Stomach (tissue), 9 donors: ENCODE results near the gene ARID3A. TPM values are rescaled to one million over a fixed set of nuclear protein-coding genes. Genes with fewer than 3 reads are reported as not detected.
A peak's percentile ranks its signal among the peaks of the same experiment; 100 is the strongest.

ENCODE experiments used
- DNase-seq, 2 donors: peaks; one replicate each; pipeline versions ENCODE4 v3.0.0 to v3.0.0-alpha.2; 2013 to 2019
- H3K27ac ChIP-seq, 5 donors: fragments of 200-600 bp in 4 of 5; sonication (generic) in 4 of 5; one replicate each; pipeline ENCODE4 v1.5.1; 2013 to 2019; ENCODE audit warnings: mild to moderate bottlenecking in 1 of 5, moderate library complexity in 1 of 5
- H3K27me3 ChIP-seq, 3 donors: fragments of 200-600 bp; sonication (generic); one replicate each; pipeline ENCODE4 v1.5.1; 2017 to 2019; ENCODE audit warnings: mixed run types in 1 of 3
- H3K36me3 ChIP-seq, 4 donors: fragments of 200-600 bp; sonication (generic); 1 replicate in 3 of 4; 2 replicates in 1 of 4; pipeline ENCODE4 v1.5.1; 2016 to 2019
- H3K4me1 ChIP-seq, 4 donors: fragments of 200-600 bp; sonication (generic); one replicate each; pipeline ENCODE4 v1.5.1; 2016 to 2019
- H3K4me3 ChIP-seq, 4 donors: fragments of 200-600 bp; sonication (generic) in 3 of 4; one replicate each; pipeline ENCODE4 v1.5.1; 2016 to 2019; ENCODE audit warnings: mild to moderate bottlenecking in 1 of 4
- H3K9me3 ChIP-seq, 4 donors: fragments of 200-600 bp; sonication (generic); one replicate each; pipeline ENCODE4 v1.5.1; 2016 to 2019
- CTCF ChIP-seq, 7 experiments: fragments of 450-650 bp in 4 of 7; fragments of 200-600 bp in 3 of 7; sonication (generic) in 3 of 7; IDR thresholded peaks; one replicate each; pipeline ENCODE4 v1.5.1; 2016 to 2019; ENCODE audit warnings: antibody characterized with exemption in 7 of 7, control low read depth in 2 of 7, mild to moderate bottlenecking in 1 of 7
- EP300 ChIP-seq: sonication (generic); formaldehyde crosslinking; IDR thresholded peaks from one replicate; pipeline ENCODE4 v1.6.1; 2017; ENCODE audit warnings: antibody characterized with exemption
- POLR2A ChIP-seq, 4 donors: fragments of 450-650 bp; IDR thresholded peaks; one replicate each; pipeline ENCODE4 v1.6.1; 2016; ENCODE audit warnings: antibody characterized with exemption in 4 of 4, control low read depth in 2 of 4, mild to moderate bottlenecking in 1 of 4, moderate library complexity in 1 of 4
- POLR2AphosphoS5 ChIP-seq, 3 donors: sonication (generic); formaldehyde crosslinking; IDR thresholded peaks; one replicate each; pipeline ENCODE4 v1.6.1; 2016; ENCODE audit warnings: antibody characterized with exemption in 3 of 3
- WGBS, 5 donors: extraction: QIAGEN DNeasy Blood & Tissue Kit in 3 of 5; methylation state at CpG; one replicate each; pipeline versions ENCODE4 v1.1.5 to v1.1.7; 2013 to 2018; 5-methylcytosine and 5-hydroxymethylcytosine counted together
- intact Hi-C: fragments of 100-400 bp; cut with DNase I; formaldehyde crosslinking; loops from one replicate; pipeline ENCODE4 v1.15.1; 2023; ENCODE audit warnings: low total_unique reads
- polyA plus RNA-seq, 3 donors: library from polyadenylated mRNA; stranded (reverse); fragments of 200-250 nt; gene quantifications; one replicate each; pipeline ENCODE4 v1.2.3, GENCODE V29; 2013
- total RNA-seq, 5 donors: library from RNA; depleted of rRNA; stranded (reverse); fragments of >200 nt; gene quantifications; one replicate each; pipeline versions ENCODE4 v1.1.0 to v1.2.3, GENCODE V29; 2014 to 2016
- donor health status: healthy with polysubstance abuse.
- donor health status: Bipolar disorder and iron deficiency.
- donor health status: healthy.

Gene ARID3A
- total and polyA plus RNA-seq, 8 donors, result 1.1 to 23.5 (median 2.1) TPM; not detected in 1

- Histone ChIP-seq H3K4me1 (peaks cover 31 to 51% (median 48%) of the 10 kb centered on the region in 4 donors), H3K9me3 (no peaks in the 10 kb centered on the region), H3K36me3 (peaks cover 0 to 7% (median 6%) of the 10 kb centered on the region in 4 donors), H3K27me3 (peaks cover 0 to 4% (median 0%) of the 10 kb centered on the region in 3 donors), H3K27ac (peak overlapping the region; percentile 49 to 85 (median 69)), H3K4me3 (peak overlapping the region in 1 of 4 donors; percentile 2)
- DNase-seq, result peak; percentile 96 to 97
- intact Hi-C loops, result no loop called here
- 4 to 14% (median 9%) methylated on average over 10 to 31 of the region's 31 CpGs for WGBS, 5 donors
- TF ChIP-seq POLR2A (IDR thresholded peaks at IDR 0.05) (no peak), CTCF (IDR thresholded peaks at IDR 0.05) (peak in 1 of 7 experiments; percentile 7), POLR2AphosphoS5 (IDR thresholded peaks at IDR 0.05) (peak; percentile 86 to 95 (median 94))
These were observed 9.1 kb downstream of the ARID3A start for GRCh38 chr19:934865-935479.

GRCh38 chr19:936175-936546 is 10.3 kb downstream of the ARID3A start:
- peak overlapping the region in 1 of 5 donors; percentile 85 for H3K27ac ChIP-seq
- peaks cover 0 to 4% (median 0%) of the 10 kb centered on the region in 3 donors for H3K27me3 ChIP-seq
- no peak for DNase-seq
- H3K9me3 ChIP-seq, result no peaks in the 10 kb centered on the region
- peaks cover 0 to under 1% (median under 1%) of the 10 kb centered on the region in 4 donors for H3K36me3 ChIP-seq
- TF ChIP-seq EP300 (no peak), CTCF (IDR thresholded peaks at IDR 0.05) (no peak), POLR2AphosphoS5 (IDR thresholded peaks at IDR 0.05) (no peak), POLR2A (IDR thresholded peaks at IDR 0.05) (no peak)
- H3K4me1 ChIP-seq, result peaks cover 43 to 63% (median 60%) of the 10 kb centered on the region in 4 donors
- no peak overlapping the region for H3K4me3 ChIP-seq
- intact Hi-C loops, result no loop called here
- 93 to 99% (median 97%) methylated on average over 10 of the region's 10 CpGs for WGBS, 5 donors

DNA sequence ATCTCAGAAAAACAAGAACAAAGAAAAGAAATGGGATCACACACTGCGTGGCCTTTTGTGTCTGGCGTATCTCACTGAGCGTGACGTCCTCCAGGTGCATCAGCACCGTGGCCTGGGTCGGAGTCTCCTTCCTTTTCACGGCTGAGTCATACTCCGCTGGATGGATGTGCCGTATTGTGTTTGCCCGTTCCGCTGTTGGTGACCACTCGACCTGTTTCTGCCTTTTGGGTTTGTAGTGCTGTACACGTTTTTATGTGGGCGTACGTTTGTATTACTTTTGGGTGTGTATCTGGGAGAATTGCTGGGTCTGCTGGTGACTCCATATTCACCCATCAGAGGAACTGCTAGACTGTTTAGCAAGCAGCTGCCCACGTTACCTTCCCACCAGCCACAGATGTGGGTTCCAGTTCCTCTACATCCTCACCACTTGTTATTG is 11.4 kb downstream of the ARID3A start:
- DNase-seq, result peak in 1 of 2 donors; percentile 37
- WGBS, 5 donors, result 82 to 90% (median 83%) methylated on average over 15 to 16 of the region's 16 CpGs
- H3K36me3 ChIP-seq, result no peaks in the 10 kb centered on the region

More for the DNA sequence above, 11.4 kb downstream of the ARID3A start:
- TF ChIP-seq POLR2A (IDR thresholded peaks at IDR 0.05), result no peak
- TF ChIP-seq POLR2AphosphoS5 (IDR thresholded peaks at IDR 0.05), result no peak
- no peak for TF ChIP-seq CTCF (IDR thresholded peaks at IDR 0.05)
- TF ChIP-seq EP300, result no peak
- Histone ChIP-seq H3K4me3 (no peak overlapping the region), H3K27me3 (peaks cover 0 to 4% (median 3%) of the 10 kb centered on the region in 3 donors), H3K4me1 (peaks cover 50 to 70% (median 63%) of the 10 kb centered on the region in 4 donors), H3K9me3 (no peaks in the 10 kb centered on the region), H3K27ac (no peak overlapping the region)
- intact Hi-C loops, result no loop called here
